Panc1 (cell line): Measurements from ENCODE around the gene CNRIP1. TPM values are rescaled to one million over a fixed set of nuclear protein-coding genes. Genes with fewer than 3 reads are reported as not detected.

Experiments
- ATAC-seq: fragments of 200-7000 bp; cut with Tn5 transposase; 2 replicates; pipeline ENCODE4 v1.9.1; 2020; ENCODE audit warnings: mild to moderate bottlenecking, moderate library complexity
- BruUV-seq: library from RNA; stranded (reverse); fragments of 400-500 nt; replicated peaks from 2 replicates; lab custom pipeline; 2021; lab: Mats Ljungman, UMichigan
- CTCF ChIA-PET: fragments of 300-600 bp; sonication (Branson Sonifier 250); formaldehyde crosslinking; loops from one replicate; lab custom pipeline; 2022; ENCODE audit warnings: antibody characterized with exemption; lab: Charles Lee
- POLR2A ChIA-PET: fragments of 300-600 bp; sonication (Branson Sonifier 250); formaldehyde crosslinking; loops from one replicate; lab custom pipeline; 2022; ENCODE audit warnings: antibody characterized with exemption; lab: Charles Lee
- DNase-seq: peaks from one replicate; pipeline ENCODE4 v3.0.0-alpha.2; 2010; ENCODE audit warnings: low read depth, low spot score
- H3K27ac ChIP-seq: 2 replicates; pipeline ENCODE4 v1.5.1; 2011; ENCODE audit warnings: mild to moderate bottlenecking, low read length, inconsistent platforms
- H3K27me3 ChIP-seq: fragments of 200-500 bp; sonication (Bioruptor generic); 2 replicates; pipeline ENCODE4 v1.6.0; 2014; ENCODE audit warnings: low read length, inconsistent platforms; ENCODE audit not compliant: control insufficient read depth, insufficient read depth
- H3K36me3 ChIP-seq: fragments of 200-500 bp; sonication (Bioruptor generic); 2 replicates; pipeline ENCODE4 v1.5.1; 2014; ENCODE audit warnings: inconsistent platforms, mild to moderate bottlenecking, low read length, moderate library complexity; ENCODE audit not compliant: control insufficient read depth, insufficient read depth
- H3K4me1 ChIP-seq: 2 replicates; pipeline ENCODE4 v1.5.1; 2011; ENCODE audit warnings: inconsistent platforms, mild to moderate bottlenecking, low read length, moderate library complexity; ENCODE audit not compliant: control insufficient read depth, insufficient read depth
- H3K4me3 ChIP-seq, 2 experiments: 2 replicates each; pipeline ENCODE4 v1.5.1; 2011 to 2012; ENCODE audit warnings: low read depth in 2 of 2, low read length in 2 of 2, mild to moderate bottlenecking in 2 of 2, inconsistent platforms in 1 of 2, moderate library complexity in 1 of 2
- H3K9me3 ChIP-seq: fragments of 200-500 bp; sonication (Bioruptor generic); 2 replicates; pipeline ENCODE4 v1.5.1; 2014; ENCODE audit warnings: low read depth, mild to moderate bottlenecking, inconsistent platforms, low read length, moderate library complexity; ENCODE audit not compliant: control insufficient read depth, insufficient read depth
- CTCF ChIP-seq: fragments of 450-650 bp; IDR thresholded peaks from 2 replicates; pipeline ENCODE4 v1.5.1; 2017; ENCODE audit warnings: mild to moderate bottlenecking
- POLR2AphosphoS5 ChIP-seq: IDR thresholded peaks from 2 replicates; pipeline ENCODE4 v1.6.1; 2012; ENCODE audit warnings: mild to moderate bottlenecking, low read depth, low read length, moderate library complexity
- REST ChIP-seq, 2 experiments: IDR thresholded peaks; 2 replicates each; pipeline ENCODE4 v1.6.1; 2011 to 2012; ENCODE audit warnings: low read depth in 2 of 2, control low read depth in 1 of 2, low read length in 1 of 2, mild to moderate bottlenecking in 1 of 2, moderate library complexity in 1 of 2; ENCODE audit not compliant: insufficient read depth in 1 of 2
- SIN3A ChIP-seq: IDR thresholded peaks from 2 replicates; pipeline ENCODE4 v1.6.1; 2012; ENCODE audit warnings: low read depth, mild to moderate bottlenecking, low read length, moderate library complexity, borderline replicate concordance; ENCODE audit not compliant: insufficient read depth
- TCF7L2 ChIP-seq: IDR thresholded peaks from 2 replicates; pipeline ENCODE4 v1.6.1; 2011; ENCODE audit warnings: mild to moderate bottlenecking, low read depth, low read length, inconsistent platforms
- in situ Hi-C: cut with HindIII; loops from 2 replicates; pipeline ENCODE4 v1.10.0; 2016; ENCODE audit warnings: low sequenced_read_pairs, low pct_unique_long_range_greater_than_20kb
- intact Hi-C: fragments of 100-400 bp; cut with micrococcal nuclease; formaldehyde crosslinking; loops from one replicate; pipeline ENCODE4 v1.10.0; 2022; ENCODE audit not compliant: unreplicated experiment
- total RNA-seq: library from RNA; stranded (reverse); gene quantifications from one replicate; pipeline ENCODE4 v1.2.1, GENCODE V29; 2021; ENCODE audit not compliant: unreplicated experiment

Gene CNRIP1
- total RNA-seq, 1 experiment from 2014 or later, result not detected

GRCh38 chr2:68342470-68342869 lies 22.7 kb upstream of the CNRIP1 start:
- ATAC-seq (no peak), DNase-seq (no peak)
- Histone ChIP-seq H3K36me3 (no peaks in the 10 kb centered on the region), H3K9me3 (no peaks in the 10 kb centered on the region), H3K4me1 (no peaks in the 10 kb centered on the region), H3K27me3 (peaks cover 22% of the 10 kb centered on the region), H3K27ac (no peak overlapping the region), H3K4me3 (no peak overlapping the region)
- BruUV-seq, result no TSS peak
- ChIA-PET CTCF (no interaction called here), POLR2A (no interaction called here)
- TF ChIP-seq POLR2AphosphoS5 (no peak), TCF7L2 (no peak), CTCF (no peak), REST (IDR thresholded peaks at IDR 0.05; ENCODE audit: insufficient read depth in 1 of 2, low read depth in 2 of 2, low read length in 1 of 2) (no peak), SIN3A (no peak)
- in situ Hi-C loops, result no loop called here
- intact Hi-C loops, result no loop called here

- Histone ChIP-seq H3K9me3 (no peaks in the 10 kb centered on the region), H3K27me3 (peaks cover 21% of the 10 kb centered on the region), H3K4me1 (no peaks in the 10 kb centered on the region), H3K27ac (no peak overlapping the region), H3K4me3 (no peak overlapping the region), H3K36me3 (no peaks in the 10 kb centered on the region)
- no peak for TF ChIP-seq TCF7L2
- TF ChIP-seq SIN3A, result no peak
- no peak for TF ChIP-seq REST (IDR thresholded peaks at IDR 0.05; ENCODE audit: insufficient read depth in 1 of 2, low read depth in 2 of 2, low read length in 1 of 2)
- no peak for TF ChIP-seq CTCF
- in situ Hi-C loops, result no loop called here
- POLR2A ChIA-PET, result no interaction called here
- no TSS peak for BruUV-seq
- ATAC-seq (no peak), DNase-seq (no peak)
- intact Hi-C loops, result no loop called here
- CTCF ChIA-PET, result no interaction called here
These were observed 21.8 kb upstream of the CNRIP1 start for GRCh38 chr2:68341583-68341982.
